NCI-H2227 (cell line): Measurements from ENCODE around the gene RRP36.

Source experiments
- DNase-seq: peaks from one replicate; lab custom pipeline; 2025; ENCODE audit not compliant: unreplicated experiment; lab: John Stamatoyannopoulos, UW

RRP36 gene

GRCh38 chr6:43060755-43061633 lies 39.6 kb downstream of the RRP36 start:
- DNase-seq: no peak

GRCh38 chr6:43061861-43062260 lies 40.4 kb downstream of the RRP36 start:
- no peak for DNase-seq

GRCh38 chr6:43062818-43063217 lies 41.4 kb downstream of the RRP36 start:
- no peak for DNase-seq

GRCh38 chr6:43070028-43070632 lies 48.7 kb downstream of the RRP36 start:
- DNase-seq: peak; percentile 47

- no peak for DNase-seq
These were observed 53.6 kb downstream of the RRP36 start for GRCh38 chr6:43074847-43075669.

GRCh38 chr6:43075670-43076463 lies 54.4 kb downstream of the RRP36 start, which contains the start of gene PTK7:
PTK7 (plus strand) TSS chr6:43076314; CDS start chr6:43076489, 175 bp downstream.
- peak; percentile 87 for DNase-seq

- peak; percentile 39 for DNase-seq
These were observed 55.3 kb downstream of the RRP36 start for GRCh38 chr6:43076464-43077332.

GRCh38 chr6:43077333-43077809 lies 55.9 kb downstream of the RRP36 start:
- DNase-seq: no peak

- DNase-seq: no peak
These were observed 56.6 kb downstream of the RRP36 start for GRCh38 chr6:43077981-43078511.

- DNase-seq: no peak
These were observed 57.3 kb downstream of the RRP36 start for GRCh38 chr6:43078691-43079090.
